Neutrophil (primary cell): ENCODE results near the gene PPARGC1A.

ENCODE experiments used
- H3K27ac ChIP-seq: fragments of 200-600 bp; sonication (generic); 2 replicates; pipeline ENCODE4 v1.5.1; 2016; ENCODE audit warnings: mild to moderate bottlenecking, moderate library complexity
- H3K27me3 ChIP-seq: fragments of 200-600 bp; sonication (generic); 2 replicates; pipeline ENCODE4 v1.6.0; 2016; ENCODE audit warnings: mild to moderate bottlenecking
- H3K36me3 ChIP-seq: fragments of 200-600 bp; sonication (generic); 2 replicates; pipeline ENCODE4 v1.5.1; 2017
- H3K4me1 ChIP-seq, 2 experiments: fragments of 200-600 bp in 1 of 2; sonication (generic) in 1 of 2; 1 replicate in 1 of 2; 2 replicates in 1 of 2; pipeline versions ENCODE4 v1.5.1 to v1.6.1; 2013 to 2016; ENCODE audit warnings: low read depth in 1 of 2, low read length in 1 of 2, mild to moderate bottlenecking in 1 of 2, moderate library complexity in 1 of 2; ENCODE audit not compliant: control insufficient read depth in 1 of 2, insufficient read depth in 1 of 2
- H3K4me3 ChIP-seq, 2 experiments: fragments of 200-600 bp in 1 of 2; sonication (generic) in 1 of 2; 1 replicate in 1 of 2; 2 replicates in 1 of 2; pipeline ENCODE4 v1.5.1; 2013 to 2016; ENCODE audit warnings: low read depth in 1 of 2, low read length in 1 of 2, mild to moderate bottlenecking in 1 of 2, moderate library complexity in 1 of 2
- H3K9me3 ChIP-seq: fragments of 200-600 bp; sonication (generic); 2 replicates; pipeline ENCODE4 v1.5.1; 2016
- CTCF ChIP-seq: fragments of 200-600 bp; sonication (generic); IDR thresholded peaks from 2 replicates; pipeline ENCODE4 v1.5.1; 2016; ENCODE audit warnings: antibody characterized with exemption

The PPARGC1A gene

GRCh38 chr4:23782778-23783437 is 106.9 kb downstream of the PPARGC1A start:
- no peak for TF ChIP-seq CTCF
- H3K4me1 ChIP-seq, result no peaks in the 10 kb centered on the region
- no peak overlapping the region for H3K27ac ChIP-seq
- H3K9me3 ChIP-seq, result no peaks in the 10 kb centered on the region
- H3K4me3 ChIP-seq, result no peak overlapping the region
- no peaks in the 10 kb centered on the region for H3K36me3 ChIP-seq
- no peaks in the 10 kb centered on the region for H3K27me3 ChIP-seq

GRCh38 chr4:23779839-23780238 is 110.0 kb downstream of the PPARGC1A start:
- Histone ChIP-seq H3K36me3 (no peaks in the 10 kb centered on the region), H3K4me3 (no peak overlapping the region), H3K4me1 (no peaks in the 10 kb centered on the region), H3K27ac (no peak overlapping the region), H3K27me3 (no peaks in the 10 kb centered on the region), H3K9me3 (no peaks in the 10 kb centered on the region)
- no peak for TF ChIP-seq CTCF

GRCh38 chr4:23779422-23779821 is 110.4 kb downstream of the PPARGC1A start:
- TF ChIP-seq CTCF, result no peak
- H3K4me3 ChIP-seq, result no peak overlapping the region
- no peaks in the 10 kb centered on the region for H3K27me3 ChIP-seq
- H3K27ac ChIP-seq, result no peak overlapping the region
- no peaks in the 10 kb centered on the region for H3K4me1 ChIP-seq
- no peaks in the 10 kb centered on the region for H3K36me3 ChIP-seq
- H3K9me3 ChIP-seq, result no peaks in the 10 kb centered on the region

DNA sequence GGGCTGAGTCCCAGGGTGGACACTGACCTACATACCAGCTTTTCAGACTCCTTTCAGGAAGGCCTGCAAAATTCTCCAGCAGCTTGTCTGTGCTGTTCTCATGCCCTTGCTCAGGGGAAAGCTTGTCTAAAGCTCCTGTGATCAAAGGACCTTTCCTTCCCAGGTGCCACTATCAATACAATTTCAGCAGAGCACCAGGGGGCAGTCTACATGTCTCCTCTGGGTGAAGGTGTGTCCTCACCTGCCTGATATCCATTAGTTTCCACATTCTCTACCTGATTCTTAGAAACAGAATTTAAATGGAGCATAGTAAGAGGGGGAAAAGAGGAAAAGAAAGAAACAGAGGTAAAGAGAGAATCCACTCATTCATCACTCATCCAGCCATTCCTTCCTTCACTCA is 114.2 kb downstream of the PPARGC1A start:
- Histone ChIP-seq H3K27ac (no peak overlapping the region), H3K36me3 (no peaks in the 10 kb centered on the region), H3K4me3 (no peak overlapping the region), H3K27me3 (no peaks in the 10 kb centered on the region), H3K9me3 (no peaks in the 10 kb centered on the region), H3K4me1 (no peaks in the 10 kb centered on the region)
- no peak for TF ChIP-seq CTCF

- Histone ChIP-seq H3K27ac (no peak overlapping the region), H3K4me1 (no peaks in the 10 kb centered on the region), H3K36me3 (no peaks in the 10 kb centered on the region), H3K27me3 (no peaks in the 10 kb centered on the region), H3K4me3 (no peak overlapping the region), H3K9me3 (no peaks in the 10 kb centered on the region)
- TF ChIP-seq CTCF, result no peak
These were observed 114.9 kb downstream of the PPARGC1A start for GRCh38 chr4:23774909-23775308.
